ENCODE data around the gene KRTAP10-3. TPM values are rescaled to one million over a fixed set of nuclear protein-coding genes. Genes with fewer than 3 reads are reported as not detected.

KRTAP10-3 gene
- total RNA-seq, 2 experiments from 2014 or later = not detected

Other genes starting within 250 kb of the KRTAP10-3 start
- 10 to 100 TPM; 14.0 to 14.8 TPM for gene CFAP410, start 219.4 kb downstream of the KRTAP10-3 start, total RNA-seq
- gene TRPM2, start 205.2 kb downstream of the KRTAP10-3 start, total RNA-seq = 1 to 10 TPM; 2.9 to 3.7 TPM
- 1 to 10 TPM; 1.8 to 1.9 TPM for gene LRRC3, start 103.3 kb downstream of the KRTAP10-3 start, total RNA-seq
- gene KRTAP10-1, start 18.6 kb downstream of the KRTAP10-3 start, total RNA-seq = not detected
- not detected for gene KRTAP10-2, start 7.3 kb downstream of the KRTAP10-3 start, total RNA-seq
- not detected for gene KRTAP10-4, start 14.9 kb upstream of the KRTAP10-3 start, total RNA-seq
- gene KRTAP10-5, start 21.8 kb upstream of the KRTAP10-3 start, total RNA-seq = not detected
- not detected for gene KRTAP10-6, start 33.7 kb upstream of the KRTAP10-3 start, total RNA-seq
- not detected for gene KRTAP10-7, start 41.8 kb upstream of the KRTAP10-3 start, total RNA-seq
- not detected for gene KRTAP10-8, start 53.3 kb upstream of the KRTAP10-3 start, total RNA-seq
- gene KRTAP10-9, start 68.3 kb upstream of the KRTAP10-3 start, total RNA-seq = not detected
- not detected for gene KRTAP10-10, start 78.6 kb upstream of the KRTAP10-3 start, total RNA-seq
- not detected for gene KRTAP10-11, start 87.6 kb upstream of the KRTAP10-3 start, total RNA-seq
- not detected for gene KRTAP12-4, start 95.9 kb upstream of the KRTAP10-3 start, total RNA-seq
- gene KRTAP12-3, start 99.1 kb upstream of the KRTAP10-3 start, total RNA-seq = not detected
- gene KRTAP12-2, start 108.1 kb upstream of the KRTAP10-3 start, total RNA-seq = not detected
- gene KRTAP12-1, start 123.4 kb upstream of the KRTAP10-3 start, total RNA-seq = not detected
- not detected for gene KRTAP10-12, start 138.4 kb upstream of the KRTAP10-3 start, total RNA-seq
- not detected for gene TSPEAR, start 152.8 kb upstream of the KRTAP10-3 start, total RNA-seq
- gene UBE2G2, start 243.0 kb upstream of the KRTAP10-3 start, total RNA-seq = 100 to 1,000 TPM; 115 to 124 TPM